ENCODE measurements around the gene DAGLA.

DNA sequence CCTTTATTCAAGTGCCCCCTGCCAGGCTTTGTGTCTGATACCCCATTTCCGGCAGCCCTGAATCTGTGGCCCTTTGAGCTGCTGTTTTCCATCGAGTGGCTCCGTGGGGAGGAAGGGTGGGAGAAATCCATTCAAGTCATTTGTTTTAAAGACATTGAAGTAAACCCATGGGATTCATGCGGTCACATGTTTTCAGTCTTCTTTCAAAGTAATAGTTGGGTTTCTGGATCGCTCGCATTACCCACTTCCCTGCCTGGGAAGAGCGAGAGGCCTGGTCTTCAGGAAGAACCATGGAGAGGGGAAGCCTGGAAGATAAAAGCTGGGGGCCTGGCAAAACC lies 14.4 kb downstream of the DAGLA start:
- TF ChIP-seq, protein P1, sequence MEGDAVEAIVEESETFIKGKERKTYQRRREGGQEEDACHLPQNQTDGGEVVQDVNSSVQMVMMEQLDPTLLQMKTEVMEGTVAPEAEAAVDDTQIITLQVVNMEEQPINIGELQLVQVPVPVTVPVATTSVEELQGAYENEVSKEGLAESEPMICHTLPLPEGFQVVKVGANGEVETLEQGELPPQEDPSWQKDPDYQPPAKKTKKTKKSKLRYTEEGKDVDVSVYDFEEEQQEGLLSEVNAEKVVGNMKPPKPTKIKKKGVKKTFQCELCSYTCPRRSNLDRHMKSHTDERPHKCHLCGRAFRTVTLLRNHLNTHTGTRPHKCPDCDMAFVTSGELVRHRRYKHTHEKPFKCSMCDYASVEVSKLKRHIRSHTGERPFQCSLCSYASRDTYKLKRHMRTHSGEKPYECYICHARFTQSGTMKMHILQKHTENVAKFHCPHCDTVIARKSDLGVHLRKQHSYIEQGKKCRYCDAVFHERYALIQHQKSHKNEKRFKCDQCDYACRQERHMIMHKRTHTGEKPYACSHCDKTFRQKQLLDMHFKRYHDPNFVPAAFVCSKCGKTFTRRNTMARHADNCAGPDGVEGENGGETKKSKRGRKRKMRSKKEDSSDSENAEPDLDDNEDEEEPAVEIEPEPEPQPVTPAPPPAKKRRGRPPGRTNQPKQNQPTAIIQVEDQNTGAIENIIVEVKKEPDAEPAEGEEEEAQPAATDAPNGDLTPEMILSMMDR (IDR thresholded peaks at IDR 0.05 in 8 of 11, conservative IDR thresholded peaks at IDR 0.05 in 3 of 11), result no peak
- TF ChIP-seq POLR2A (IDR thresholded peaks at IDR 0.05) (no peak), POLR2AphosphoS5 (IDR thresholded peaks at IDR 0.05) (no peak)
